Tibial nerve (tissue), 4 donors: ENCODE results near the gene SPIN4. TPM values are rescaled to one million over a fixed set of nuclear protein-coding genes. Genes with fewer than 3 reads are reported as not detected.

Experiments used
- DNase-seq, 2 donors: peaks; one replicate each; pipeline ENCODE4 v3.0.0-alpha.2; 2019; ENCODE audit warnings: low spot score in 2 of 2
- H3K27ac ChIP-seq, 4 donors: fragments of 200-600 bp; sonication (generic) in 3 of 4; one replicate each; pipeline ENCODE4 v1.5.1; 2017 to 2019; ENCODE audit warnings: mild to moderate bottlenecking in 1 of 4
- H3K27me3 ChIP-seq, 2 donors: fragments of 200-600 bp; sonication (generic) in 1 of 2; one replicate each; pipeline versions ENCODE4 v1.5.1 to v1.6.0; 2017 to 2019
- H3K36me3 ChIP-seq, 3 donors: fragments of 200-600 bp; sonication (generic); one replicate each; pipeline ENCODE4 v1.5.1; 2018 to 2019
- H3K4me1 ChIP-seq, 4 donors: fragments of 200-600 bp; sonication (generic) in 3 of 4; one replicate each; pipeline ENCODE4 v1.5.1; 2017 to 2019
- H3K4me3 ChIP-seq, 4 donors: fragments of 200-600 bp; sonication (generic) in 3 of 4; one replicate each; pipeline ENCODE4 v1.5.1; 2017 to 2019; ENCODE audit warnings: mild to moderate bottlenecking in 1 of 4, moderate library complexity in 1 of 4
- H3K9me3 ChIP-seq, 4 donors: fragments of 200-600 bp; sonication (generic) in 3 of 4; one replicate each; pipeline ENCODE4 v1.5.1; 2017 to 2019
- EP300 ChIP-seq, 2 donors: sonication (generic); formaldehyde crosslinking; IDR thresholded peaks; one replicate each; pipeline ENCODE4 v1.6.1; 2017; ENCODE audit warnings: antibody characterized with exemption in 2 of 2, mild to moderate bottlenecking in 1 of 2
- POLR2A ChIP-seq, 2 donors: fragments of 450-650 bp; IDR thresholded peaks; one replicate each; pipeline ENCODE4 v1.6.1; 2017; ENCODE audit warnings: antibody characterized with exemption in 2 of 2, mild to moderate bottlenecking in 2 of 2, moderate library complexity in 2 of 2
- WGBS, 2 donors: methylation state at CpG; one replicate each; pipeline ENCODE4 v1.1.5; 2018; 5-methylcytosine and 5-hydroxymethylcytosine counted together
- total RNA-seq, 4 donors: library from RNA; depleted of rRNA; stranded (reverse); fragments of >200 nt; gene quantifications; one replicate each; pipeline ENCODE4 v1.1.0, GENCODE V29; 2016
- TF ChIP-seq, protein P1 (sequence below), 5 experiments: fragments of 200-600 bp in 3 of 5; fragments of 450-650 bp in 2 of 5; sonication (generic) in 3 of 5; IDR thresholded peaks; one replicate each; pipeline ENCODE4 v1.5.1; 2016 to 2019; ENCODE audit warnings: antibody characterized with exemption in 5 of 5, mild to moderate bottlenecking in 3 of 5, moderate library complexity in 2 of 5

Gene SPIN4
- total RNA-seq, 4 donors from 2014 or later: 2.5 to 7.5 (median 4.5) TPM

DNA sequence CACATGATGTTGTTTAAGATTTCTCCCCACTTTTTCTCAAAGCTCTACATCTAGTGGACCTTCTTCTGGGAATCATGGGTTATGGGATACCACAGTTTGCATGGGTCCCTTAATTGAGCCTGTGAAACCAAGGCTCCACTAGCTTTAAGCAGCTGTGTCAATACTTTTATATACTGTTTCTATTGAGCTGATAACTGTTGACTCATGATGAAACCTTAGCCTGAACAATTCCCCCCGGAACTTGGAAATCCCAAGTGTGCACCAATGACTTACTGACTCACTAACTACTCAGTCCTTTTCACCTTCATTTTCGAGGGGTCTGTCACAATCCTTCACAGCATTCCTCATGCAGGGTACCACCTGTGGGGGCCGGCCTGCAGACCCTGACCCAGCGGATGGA, 12.7 kb upstream of the SPIN4 start:
- TF ChIP-seq EP300 (IDR thresholded peaks at IDR 0.05) (no peak), POLR2A (IDR thresholded peaks at IDR 0.05) (no peak)
- TF ChIP-seq, protein P1, sequence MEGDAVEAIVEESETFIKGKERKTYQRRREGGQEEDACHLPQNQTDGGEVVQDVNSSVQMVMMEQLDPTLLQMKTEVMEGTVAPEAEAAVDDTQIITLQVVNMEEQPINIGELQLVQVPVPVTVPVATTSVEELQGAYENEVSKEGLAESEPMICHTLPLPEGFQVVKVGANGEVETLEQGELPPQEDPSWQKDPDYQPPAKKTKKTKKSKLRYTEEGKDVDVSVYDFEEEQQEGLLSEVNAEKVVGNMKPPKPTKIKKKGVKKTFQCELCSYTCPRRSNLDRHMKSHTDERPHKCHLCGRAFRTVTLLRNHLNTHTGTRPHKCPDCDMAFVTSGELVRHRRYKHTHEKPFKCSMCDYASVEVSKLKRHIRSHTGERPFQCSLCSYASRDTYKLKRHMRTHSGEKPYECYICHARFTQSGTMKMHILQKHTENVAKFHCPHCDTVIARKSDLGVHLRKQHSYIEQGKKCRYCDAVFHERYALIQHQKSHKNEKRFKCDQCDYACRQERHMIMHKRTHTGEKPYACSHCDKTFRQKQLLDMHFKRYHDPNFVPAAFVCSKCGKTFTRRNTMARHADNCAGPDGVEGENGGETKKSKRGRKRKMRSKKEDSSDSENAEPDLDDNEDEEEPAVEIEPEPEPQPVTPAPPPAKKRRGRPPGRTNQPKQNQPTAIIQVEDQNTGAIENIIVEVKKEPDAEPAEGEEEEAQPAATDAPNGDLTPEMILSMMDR (IDR thresholded peaks at IDR 0.05): no peak
- Histone ChIP-seq H3K4me3 (no peak overlapping the region), H3K27me3 (no peaks in the 10 kb centered on the region), H3K4me1 (no peaks in the 10 kb centered on the region), H3K9me3 (peaks cover 0 to 8% (median 3%) of the 10 kb centered on the region in 4 donors), H3K27ac (no peak overlapping the region), H3K36me3 (no peaks in the 10 kb centered on the region)
- DNase-seq: no peak
- WGBS, 2 donors: 84 to 94% methylated on average over 4 of the region's 4 CpGs

- Histone ChIP-seq H3K4me3 (no peak overlapping the region), H3K9me3 (peaks cover 0 to 8% (median 3%) of the 10 kb centered on the region in 4 donors), H3K36me3 (no peaks in the 10 kb centered on the region), H3K4me1 (no peaks in the 10 kb centered on the region), H3K27me3 (no peaks in the 10 kb centered on the region), H3K27ac (no peak overlapping the region)
- DNase-seq: no peak
- whole genome bisulfite sequencing, 2 donors: 31 to 59% methylated on average over 2 of the region's 2 CpGs
- TF ChIP-seq, protein P1 (IDR thresholded peaks at IDR 0.05): no peak
- TF ChIP-seq EP300 (IDR thresholded peaks at IDR 0.05) (no peak), POLR2A (IDR thresholded peaks at IDR 0.05) (no peak)
Observed at GRCh38 chrX:63361494-63361893, 10.4 kb upstream of the SPIN4 start.

GRCh38 chrX:63354484-63354883, 3.4 kb upstream of the SPIN4 start:
- TF ChIP-seq EP300 (IDR thresholded peaks at IDR 0.05) (no peak), POLR2A (IDR thresholded peaks at IDR 0.05) (no peak)
- TF ChIP-seq, protein P1 (IDR thresholded peaks at IDR 0.05): no peak
- no peaks in the 10 kb centered on the region for H3K4me1 ChIP-seq
- no peaks in the 10 kb centered on the region for H3K36me3 ChIP-seq
- no peak overlapping the region for H3K27ac ChIP-seq
- no peak overlapping the region for H3K4me3 ChIP-seq
- H3K9me3 ChIP-seq: no peaks in the 10 kb centered on the region
- H3K27me3 ChIP-seq: no peaks in the 10 kb centered on the region
- no peak for DNase-seq

GRCh38 chrX:63350465-63350877, 661 bp downstream of the SPIN4 start:
- no peak for DNase-seq
- H3K4me3 ChIP-seq: peak overlapping the region; percentile 54 to 68 (median 67)
- WGBS, 2 donors: 0 to 31% methylated on average over 10 to 20 of the region's 20 CpGs
- TF ChIP-seq POLR2A (IDR thresholded peaks at IDR 0.05) (no peak), EP300 (IDR thresholded peaks at IDR 0.05) (no peak)
- TF ChIP-seq, protein P1 (IDR thresholded peaks at IDR 0.05): no peak
- peaks cover 0 to 3% (median 0%) of the 10 kb centered on the region in 4 donors for H3K4me1 ChIP-seq
- peak overlapping the region; percentile 17 to 86 (median 78) for H3K27ac ChIP-seq
- H3K27me3 ChIP-seq: no peaks in the 10 kb centered on the region
- H3K36me3 ChIP-seq: no peaks in the 10 kb centered on the region
- no peaks in the 10 kb centered on the region for H3K9me3 ChIP-seq

GRCh38 chrX:63349307-63349706, 1.8 kb downstream of the SPIN4 start:
- 25 to 48% methylated on average over 3 of the region's 3 CpGs for WGBS, 2 donors
- Histone ChIP-seq H3K27ac (peak overlapping the region in 1 of 4 donors; percentile 86), H3K4me3 (peak overlapping the region in 1 of 4 donors; percentile 68), H3K36me3 (no peaks in the 10 kb centered on the region), H3K4me1 (peaks cover 0 to 3% (median 0%) of the 10 kb centered on the region in 4 donors), H3K27me3 (no peaks in the 10 kb centered on the region), H3K9me3 (no peaks in the 10 kb centered on the region)
- TF ChIP-seq, protein P1 (IDR thresholded peaks at IDR 0.05): no peak
- TF ChIP-seq EP300 (IDR thresholded peaks at IDR 0.05) (no peak), POLR2A (IDR thresholded peaks at IDR 0.05) (no peak)
- DNase-seq: no peak
